SU-DHL-6 (cell line): Measurements from ENCODE around the gene FSTL4.

ENCODE experiments used
- H2AFZ ChIP-seq: fragments of 200-600 bp; sonication (generic); 2 replicates; pipeline ENCODE4 v1.6.1; 2014; ENCODE audit warnings: low read depth, mild to moderate bottlenecking, moderate library complexity, mixed read lengths, antibody characterized with exemption, low read length; ENCODE audit not compliant: severe bottlenecking
- H3F3A ChIP-seq: fragments of 200-600 bp; shearing (Covaris generic); 2 replicates; pipeline ENCODE4 v1.6.0; 2016; ENCODE audit warnings: antibody characterized with exemption, mild to moderate bottlenecking; ENCODE audit not compliant: insufficient read depth
- H3K27ac ChIP-seq: fragments of 200-600 bp; sonication (generic); 2 replicates; pipeline ENCODE4 v1.5.1; 2016; ENCODE audit warnings: low read depth, mild to moderate bottlenecking, low read length, moderate library complexity, mixed read lengths
- H3K27me3 ChIP-seq: fragments of 200-600 bp; sonication (generic), shearing (Covaris generic); 2 replicates; pipeline ENCODE4 v1.6.0; 2014; ENCODE audit warnings: mild to moderate bottlenecking, low read length
- H3K36me3 ChIP-seq: fragments of 200-600 bp; sonication (generic); 2 replicates; pipeline ENCODE4 v1.6.1; 2014; ENCODE audit warnings: mild to moderate bottlenecking, low read length, mixed read lengths
- H3K4me2 ChIP-seq: fragments of 300-600, 200-600 bp; shearing (Covaris generic), sonication (generic); 2 replicates; pipeline ENCODE4 v1.6.0; 2014; ENCODE audit warnings: low read length, low read depth, mild to moderate bottlenecking; ENCODE audit not compliant: poor library complexity, severe bottlenecking
- H3K4me3 ChIP-seq: fragments of 200-600 bp; sonication (generic); 2 replicates; pipeline ENCODE4 v1.5.1; 2014; ENCODE audit warnings: antibody characterized with exemption, low read length, mild to moderate bottlenecking, mixed read lengths; ENCODE audit not compliant: insufficient read depth, poor library complexity, severe bottlenecking
- H3K79me2 ChIP-seq: fragments of 200-600 bp; sonication (generic); 2 replicates; pipeline ENCODE4 v1.6.1; 2014; ENCODE audit warnings: mild to moderate bottlenecking, low read length, moderate library complexity; ENCODE audit not compliant: insufficient read depth
- H3K9ac ChIP-seq: fragments of 200-600 bp; sonication (generic); 2 replicates; pipeline ENCODE4 v1.7.0; 2014; ENCODE audit warnings: mild to moderate bottlenecking, low read length
- H3K9me2 ChIP-seq: fragments of 200-600 bp; sonication (generic); replicated peaks from 2 replicates; pipeline ENCODE4 v1.6.1; 2014; ENCODE audit warnings: low read length; ENCODE audit not compliant: insufficient read depth
- H3K9me3 ChIP-seq: fragments of 200-600 bp; sonication (generic); 2 replicates; pipeline ENCODE4 v1.6.1; 2014; ENCODE audit warnings: low read length, mixed read lengths; ENCODE audit not compliant: insufficient read depth
- H4K20me1 ChIP-seq: fragments of 200-600 bp; sonication (generic); 2 replicates; pipeline ENCODE4 v1.6.1; 2014; ENCODE audit warnings: low read depth, mild to moderate bottlenecking, antibody characterized with exemption, low read length, moderate library complexity, mixed read lengths
- EZH2phosphoT487 ChIP-seq: fragments of 200-600 bp; sonication (generic), shearing (Covaris generic); conservative IDR thresholded peaks from 2 replicates; pipeline ENCODE4 v1.6.1; 2018; ENCODE audit warnings: mild to moderate bottlenecking, antibody characterized with exemption, low read length, moderate library complexity, mixed read lengths
- TF ChIP-seq, protein P1 (sequence below): fragments of 200-600 bp; sonication (generic); IDR thresholded peaks from one replicate; pipeline ENCODE4 v1.5.1; 2017; ENCODE audit warnings: antibody characterized with exemption, mild to moderate bottlenecking, low read length, moderate library complexity; ENCODE audit not compliant: insufficient read depth, poor library complexity, severe bottlenecking

Gene FSTL4

DNA sequence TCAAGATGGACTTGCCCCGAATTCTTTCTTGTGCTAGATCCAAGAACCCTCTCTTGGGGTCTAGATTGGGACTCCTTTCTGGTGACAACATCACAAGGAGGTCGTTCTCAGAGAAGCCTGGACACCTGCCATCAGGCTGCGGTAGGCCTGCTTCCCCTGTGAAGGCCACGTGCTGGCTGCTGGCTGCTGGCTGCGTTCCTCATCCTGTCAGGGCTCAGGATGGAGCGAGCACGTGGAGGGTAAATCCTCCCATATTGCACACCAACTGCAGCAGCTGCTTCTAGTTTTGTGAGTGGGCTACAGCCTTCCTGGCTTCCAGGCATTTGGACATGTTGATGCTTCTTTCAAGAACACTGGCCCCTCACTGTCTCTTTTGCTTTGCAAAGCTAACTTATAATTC is 464.9 kb downstream of the FSTL4 start:
- Histone ChIP-seq H2AFZ (no peak overlapping the region), H3F3A (no peaks in the 10 kb centered on the region), H3K79me2 (no peaks in the 10 kb centered on the region), H3K4me2 (no peak overlapping the region), H4K20me1 (no peaks in the 10 kb centered on the region), H3K9ac (no peak overlapping the region), H3K4me3 (no peak overlapping the region), H3K27ac (no peak overlapping the region), H3K27me3 (no peaks in the 10 kb centered on the region), H3K36me3 (no peaks in the 10 kb centered on the region), H3K9me2 (no peaks in the 10 kb centered on the region), H3K9me3 (peaks cover 5% of the 10 kb centered on the region; the same call in 1 of the 2 replicates)
- no peak for TF ChIP-seq EZH2phosphoT487
- TF ChIP-seq, protein P1, sequence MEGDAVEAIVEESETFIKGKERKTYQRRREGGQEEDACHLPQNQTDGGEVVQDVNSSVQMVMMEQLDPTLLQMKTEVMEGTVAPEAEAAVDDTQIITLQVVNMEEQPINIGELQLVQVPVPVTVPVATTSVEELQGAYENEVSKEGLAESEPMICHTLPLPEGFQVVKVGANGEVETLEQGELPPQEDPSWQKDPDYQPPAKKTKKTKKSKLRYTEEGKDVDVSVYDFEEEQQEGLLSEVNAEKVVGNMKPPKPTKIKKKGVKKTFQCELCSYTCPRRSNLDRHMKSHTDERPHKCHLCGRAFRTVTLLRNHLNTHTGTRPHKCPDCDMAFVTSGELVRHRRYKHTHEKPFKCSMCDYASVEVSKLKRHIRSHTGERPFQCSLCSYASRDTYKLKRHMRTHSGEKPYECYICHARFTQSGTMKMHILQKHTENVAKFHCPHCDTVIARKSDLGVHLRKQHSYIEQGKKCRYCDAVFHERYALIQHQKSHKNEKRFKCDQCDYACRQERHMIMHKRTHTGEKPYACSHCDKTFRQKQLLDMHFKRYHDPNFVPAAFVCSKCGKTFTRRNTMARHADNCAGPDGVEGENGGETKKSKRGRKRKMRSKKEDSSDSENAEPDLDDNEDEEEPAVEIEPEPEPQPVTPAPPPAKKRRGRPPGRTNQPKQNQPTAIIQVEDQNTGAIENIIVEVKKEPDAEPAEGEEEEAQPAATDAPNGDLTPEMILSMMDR: no peak
